Measurements from ENCODE around the gene CTBP2. TPM values are rescaled to one million over a fixed set of nuclear protein-coding genes. Genes with fewer than 3 reads are reported as not detected.
"Not testable (repeated sequence)": the region's sequence is repeated elsewhere in the genome, so short reads cannot be mapped to it uniquely, and the experiment has no call there.

Gene CTBP2
- total RNA-seq, 1 experiment from 2014 or later, result 212 TPM

GRCh38 chr10:125163803-125164202 lies 3.4 kb upstream of the CTBP2 start:
- Histone ChIP-seq H3K56ac (ENCODE audit: insufficient read length, low read depth, low read length) (no peak overlapping the region), H4K8ac (replicated peaks; ENCODE audit: insufficient read length, low read depth, low read length) (no peak overlapping the region), H4K91ac (ENCODE audit: insufficient read length, low read depth, low read length) (no peak overlapping the region), H3K4ac (ENCODE audit: low read depth, low read length) (no peak overlapping the region), H2BK120ac (ENCODE audit: low read depth, low read length, poor library complexity, severe bottlenecking) (no peak overlapping the region), H3K14ac (ENCODE audit: insufficient read depth, low read length) (no peak overlapping the region), H2BK5ac (ENCODE audit: insufficient read length, low read length) (no peak overlapping the region), H2AFZ (ENCODE audit: low read length) (no peak overlapping the region), H3K79me2 (ENCODE audit: insufficient read depth, low read length) (peaks cover 4% of the 10 kb centered on the region; the same call in 1 of the 2 replicates), H2AK5ac (ENCODE audit: insufficient read length, low read length) (no peak overlapping the region), H3K4me2 (ENCODE audit: insufficient read depth, insufficient read length, low read length) (no peak overlapping the region), H3K23ac (ENCODE audit: insufficient read length, low read depth, low read length) (no peak overlapping the region), H3K9ac (ENCODE audit: extremely low read depth, insufficient read length, low read length) (no peak overlapping the region), H3K4me1 (ENCODE audit: insufficient read depth, low read length) (no peaks in the 10 kb centered on the region), H4K5ac (ENCODE audit: insufficient read length, low read depth, low read length) (no peak overlapping the region), H2BK12ac (ENCODE audit: insufficient read length, low read depth, low read length) (no peak overlapping the region), H3K79me1 (ENCODE audit: insufficient read depth, low read depth, low read length, poor library complexity, severe bottlenecking) (no peaks in the 10 kb centered on the region), H3K9me3 (ENCODE audit: control insufficient read depth, low read depth, low read length) (no peaks in the 10 kb centered on the region), H2BK20ac (ENCODE audit: low read depth, low read length, poor library complexity, severe bottlenecking) (no peak overlapping the region), H2BK15ac (ENCODE audit: low read depth, low read length) (no peak overlapping the region), H3T11ph (ENCODE audit: low read length) (no peak overlapping the region), H3K23me2 (ENCODE audit: insufficient read length, low read depth, low read length, poor library complexity, severe bottlenecking) (peaks cover 7% of the 10 kb centered on the region), H4K20me1 (ENCODE audit: control insufficient read depth, insufficient read depth, insufficient read length) (no peaks in the 10 kb centered on the region), H3K27ac (ENCODE audit: insufficient read length, low read depth, low read length) (no peak overlapping the region), H3K27me3 (ENCODE audit: insufficient read depth, low read length) (no peaks in the 10 kb centered on the region), H3K18ac (ENCODE audit: insufficient read length, low read depth, low read length) (no peak overlapping the region)
- Mint-ChIP-seq H3K27ac (no peak overlapping the region), H3K9me3 (no peaks in the 10 kb centered on the region), H3K36me3 (ENCODE audit: insufficient read depth in 1 of 3, low read depth in 3 of 3) (no peaks in the 10 kb centered on the region), H3K27me3 (ENCODE audit: low read depth) (no peaks in the 10 kb centered on the region; the same call in 1 of the 2 replicates), H3K4me1 (peaks cover 11 to 12% of the 10 kb centered on the region in 2 experiments), H3K4me3 (no peak overlapping the region)
- no peak for TF ChIP-seq CTCF (conservative IDR thresholded peaks at IDR 0.05)
- WGBS (ENCODE audit: extremely low coverage, insufficient read length, low lambda C conversion rate), result no CpG with 5 or more reads among the region's 5 CpGs
- no peak for DNase-seq

GRCh38 chr10:125163312-125163711 lies 2.9 kb upstream of the CTBP2 start:
- H3K36me3 Mint-ChIP-seq (ENCODE audit: insufficient read depth in 1 of 3, low read depth in 3 of 3); H3K79me1 ChIP-seq (ENCODE audit: insufficient read depth, low read depth, low read length, poor library complexity, severe bottlenecking); H3K18ac ChIP-seq (ENCODE audit: insufficient read length, low read depth, low read length); H2BK15ac ChIP-seq (ENCODE audit: low read depth, low read length); H4K20me1 ChIP-seq (ENCODE audit: control insufficient read depth, insufficient read depth, insufficient read length); H2BK20ac ChIP-seq (ENCODE audit: low read depth, low read length, poor library complexity, severe bottlenecking); H3K4me3 Mint-ChIP-seq; H3K27me3 ChIP-seq (ENCODE audit: insufficient read depth, low read length); H3K56ac ChIP-seq (ENCODE audit: insufficient read length, low read depth, low read length); H3K79me2 ChIP-seq (ENCODE audit: insufficient read depth, low read length); H2AK5ac ChIP-seq (ENCODE audit: insufficient read length, low read length); H3K4me1 ChIP-seq (ENCODE audit: insufficient read depth, low read length); H3K27ac ChIP-seq (ENCODE audit: insufficient read length, low read depth, low read length); H3K27me3 Mint-ChIP-seq (ENCODE audit: low read depth); H3K9me3 ChIP-seq (ENCODE audit: control insufficient read depth, low read depth, low read length); H3K4me2 ChIP-seq (ENCODE audit: insufficient read depth, insufficient read length, low read length); H3K27ac Mint-ChIP-seq; H2AFZ ChIP-seq (ENCODE audit: low read length); H3K23ac ChIP-seq (ENCODE audit: insufficient read length, low read depth, low read length); H4K5ac ChIP-seq (ENCODE audit: insufficient read length, low read depth, low read length); H4K8ac ChIP-seq (replicated peaks; ENCODE audit: insufficient read length, low read depth, low read length); H2BK120ac ChIP-seq (ENCODE audit: low read depth, low read length, poor library complexity, severe bottlenecking); H2BK12ac ChIP-seq (ENCODE audit: insufficient read length, low read depth, low read length); H3T11ph ChIP-seq (ENCODE audit: low read length); DNase-seq; H4K91ac ChIP-seq (ENCODE audit: insufficient read length, low read depth, low read length); H2BK5ac ChIP-seq (ENCODE audit: insufficient read length, low read length); H3K4ac ChIP-seq (ENCODE audit: low read depth, low read length); H3K9me3 Mint-ChIP-seq; H3K14ac ChIP-seq (ENCODE audit: insufficient read depth, low read length); H3K9ac ChIP-seq (ENCODE audit: extremely low read depth, insufficient read length, low read length); H3K23me2 ChIP-seq (ENCODE audit: insufficient read length, low read depth, low read length, poor library complexity, severe bottlenecking): not testable (repeated sequence)
- peaks cover 11 to 12% of the 10 kb centered on the region in 2 experiments for H3K4me1 Mint-ChIP-seq
- WGBS (ENCODE audit: extremely low coverage, insufficient read length, low lambda C conversion rate), result no CpG with 5 or more reads among the region's 19 CpGs
